NOMO-1 treated with DMSO at 0.1 percent for 48 hours (cell line): ENCODE data around the gene NQO2.
"Not testable (repeated sequence)": the region's sequence is repeated elsewhere in the genome, so short reads cannot be mapped to it uniquely, and the experiment has no call there.

ENCODE experiments used
- DNase-seq: peaks from one replicate; lab custom pipeline; 2025; ENCODE audit not compliant: unreplicated experiment; lab: John Stamatoyannopoulos, UW

The NQO2 gene

DNA sequence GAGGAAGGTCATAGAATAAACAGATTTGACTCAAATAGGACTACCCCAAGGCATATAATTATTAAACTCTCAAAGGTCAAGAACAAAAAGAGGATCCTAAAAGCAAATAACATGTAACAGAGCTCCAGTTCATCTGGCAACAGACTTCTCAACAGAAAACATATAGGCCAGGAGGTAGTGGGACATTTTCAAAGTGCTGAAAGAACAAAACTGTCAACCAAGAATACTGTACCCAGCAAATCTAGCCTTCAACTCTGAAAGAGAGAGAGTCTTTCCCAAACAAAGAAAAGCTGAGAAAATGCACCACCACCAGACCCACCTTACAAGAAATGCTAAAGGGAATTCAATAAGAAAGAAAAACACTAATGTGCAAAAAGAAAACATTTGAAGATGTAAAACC, 11.9 kb downstream of the NQO2 start:
- no peak for DNase-seq

DNA sequence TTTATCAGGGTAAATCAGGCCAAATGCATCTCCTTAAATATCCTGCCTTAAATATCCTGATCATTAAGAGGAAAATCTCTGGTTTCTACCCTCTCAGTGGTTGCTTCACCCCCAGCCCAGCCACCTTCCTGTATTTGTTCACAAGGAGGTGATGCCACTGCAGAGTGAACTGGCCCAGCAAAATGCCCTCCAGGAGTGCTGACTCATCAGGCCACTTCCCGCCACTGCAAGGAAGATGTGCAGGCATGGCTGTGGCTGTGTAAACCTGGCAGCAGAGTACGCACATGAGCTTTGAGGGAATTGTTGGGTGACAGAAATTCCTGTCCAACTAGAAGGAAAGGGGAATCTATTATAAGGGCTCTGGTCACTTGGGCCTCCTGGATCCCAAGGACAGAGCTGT, 13.8 kb downstream of the NQO2 start:
- DNase-seq, result peak; percentile 77

- no peak for DNase-seq
These were observed 14.4 kb downstream of the NQO2 start for GRCh38 chr6:3013901-3014674.

- no peak for DNase-seq
These were observed 15.0 kb downstream of the NQO2 start for GRCh38 chr6:3014675-3015066.

- DNase-seq, result no peak
These were observed 15.4 kb downstream of the NQO2 start for GRCh38 chr6:3015144-3015543.

- DNase-seq, result no peak
These were observed 17.0 kb downstream of the NQO2 start for GRCh38 chr6:3016473-3017280.

DNA sequence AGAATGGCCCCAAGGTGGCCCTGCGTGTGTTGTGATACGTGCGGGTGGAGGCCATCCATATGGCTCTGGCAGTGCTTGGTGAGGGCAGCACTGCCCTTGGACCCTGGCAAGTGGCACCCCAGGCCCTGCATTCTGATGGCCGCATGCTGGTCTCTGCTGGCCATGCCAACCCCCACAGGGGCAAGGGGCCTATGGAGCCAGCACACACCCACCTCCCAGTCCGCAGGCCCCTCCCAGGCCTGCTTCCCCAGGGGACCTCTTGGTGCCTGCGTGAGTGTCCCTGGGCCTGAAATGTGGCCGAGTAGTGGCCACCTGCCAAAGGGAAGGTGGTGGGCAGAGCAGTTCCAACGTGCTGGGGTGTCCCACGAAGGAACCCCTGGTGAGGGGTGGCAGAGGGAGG, 17.6 kb downstream of the NQO2 start:
- no peak for DNase-seq

DNA sequence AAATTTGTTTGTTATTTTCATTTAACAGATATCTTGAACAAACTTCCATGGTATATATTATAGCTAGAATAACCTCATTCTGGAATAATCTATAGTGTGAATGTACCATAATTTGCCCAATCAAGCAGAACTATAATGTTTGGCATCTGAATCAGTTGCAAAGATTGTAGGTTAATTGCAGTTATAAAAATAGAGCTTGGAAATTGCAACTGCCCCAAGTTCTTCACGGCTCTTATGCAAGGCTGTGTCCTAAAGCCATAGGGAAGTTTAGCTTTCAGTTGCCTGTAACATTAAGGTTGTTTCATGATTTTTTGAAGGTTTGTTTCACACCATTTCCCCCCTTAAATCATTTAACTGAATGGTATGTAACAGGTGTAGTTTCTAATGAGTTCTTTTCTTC, 19.4 kb downstream of the NQO2 start:
- DNase-seq, result peak; percentile 50

GRCh38 chr6:3019749-3020320, 20.1 kb downstream of the NQO2 start:
- DNase-seq, result no peak

DNA sequence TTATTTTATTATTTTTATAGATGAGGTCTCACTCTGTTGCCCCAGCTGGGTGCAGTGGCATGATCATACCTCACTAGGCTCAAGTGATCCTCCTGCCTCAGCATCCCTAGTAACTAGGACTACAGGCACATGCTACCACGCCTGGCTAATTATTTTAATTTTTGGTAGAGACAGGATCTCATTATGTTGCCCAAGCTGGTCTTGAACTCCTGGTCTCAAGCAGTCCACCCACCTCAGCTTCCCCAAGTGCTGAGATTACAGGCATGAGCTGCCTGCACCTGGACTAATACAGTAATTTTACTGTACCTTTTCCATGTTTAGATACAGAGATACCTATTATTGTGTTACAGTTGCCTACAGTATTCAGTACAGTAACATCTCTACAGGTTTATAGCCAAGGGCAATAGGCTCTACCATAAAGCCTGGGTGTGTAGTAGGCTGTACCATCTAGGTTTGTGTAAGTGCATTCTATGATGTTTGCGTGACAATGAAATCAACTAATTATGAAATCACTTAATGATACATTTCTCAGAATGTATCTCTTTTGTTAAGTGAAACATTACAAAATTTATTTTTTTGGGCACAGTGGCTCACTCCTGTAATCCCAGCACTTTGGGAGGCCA, 21.4 kb downstream of the NQO2 start:
- not testable (repeated sequence) for DNase-seq

GRCh38 chr6:3022765-3023662, 23.3 kb downstream of the NQO2 start:
- DNase-seq, result no peak

DNA sequence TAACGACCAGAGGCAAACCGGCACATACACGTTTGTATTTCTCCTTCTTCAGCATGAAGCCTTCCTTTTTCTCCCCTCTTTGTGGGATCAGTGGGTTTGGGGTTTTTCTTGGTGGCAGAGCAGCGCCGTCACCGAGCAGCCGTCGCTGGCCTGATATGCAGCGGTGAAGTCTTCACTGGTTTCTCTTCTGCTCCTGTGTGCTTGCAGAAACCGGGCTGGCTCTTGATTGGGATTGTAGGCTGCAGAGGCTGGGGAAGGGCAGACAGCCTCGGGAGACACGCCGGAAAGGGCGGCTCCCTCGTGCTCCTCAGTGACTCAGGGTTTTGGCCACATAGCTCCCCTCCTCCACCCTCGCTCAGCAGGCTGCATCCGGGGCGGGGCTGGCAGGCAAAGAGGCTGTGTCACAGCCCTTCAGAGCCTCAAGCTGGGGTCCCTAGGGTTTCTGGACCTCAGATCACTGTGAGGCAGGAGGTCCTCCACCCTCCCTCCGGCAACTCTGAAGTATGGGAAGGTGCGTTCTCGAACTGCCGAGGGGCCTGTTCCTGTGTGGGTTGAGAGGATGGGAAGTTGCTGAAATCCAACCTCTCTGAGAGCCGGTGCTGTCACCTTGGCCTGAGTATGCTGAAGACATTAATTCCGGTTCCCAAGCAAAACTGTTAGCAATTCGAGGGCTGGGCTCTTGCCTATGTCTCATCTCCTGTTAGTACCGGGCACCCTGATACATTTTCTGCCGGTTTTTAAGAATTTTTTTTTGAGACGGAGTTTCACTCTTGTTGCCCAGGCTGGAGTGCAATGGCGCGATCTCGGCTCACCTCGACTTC, 24.2 kb downstream of the NQO2 start:
- peak; percentile 96 for DNase-seq

DNA sequence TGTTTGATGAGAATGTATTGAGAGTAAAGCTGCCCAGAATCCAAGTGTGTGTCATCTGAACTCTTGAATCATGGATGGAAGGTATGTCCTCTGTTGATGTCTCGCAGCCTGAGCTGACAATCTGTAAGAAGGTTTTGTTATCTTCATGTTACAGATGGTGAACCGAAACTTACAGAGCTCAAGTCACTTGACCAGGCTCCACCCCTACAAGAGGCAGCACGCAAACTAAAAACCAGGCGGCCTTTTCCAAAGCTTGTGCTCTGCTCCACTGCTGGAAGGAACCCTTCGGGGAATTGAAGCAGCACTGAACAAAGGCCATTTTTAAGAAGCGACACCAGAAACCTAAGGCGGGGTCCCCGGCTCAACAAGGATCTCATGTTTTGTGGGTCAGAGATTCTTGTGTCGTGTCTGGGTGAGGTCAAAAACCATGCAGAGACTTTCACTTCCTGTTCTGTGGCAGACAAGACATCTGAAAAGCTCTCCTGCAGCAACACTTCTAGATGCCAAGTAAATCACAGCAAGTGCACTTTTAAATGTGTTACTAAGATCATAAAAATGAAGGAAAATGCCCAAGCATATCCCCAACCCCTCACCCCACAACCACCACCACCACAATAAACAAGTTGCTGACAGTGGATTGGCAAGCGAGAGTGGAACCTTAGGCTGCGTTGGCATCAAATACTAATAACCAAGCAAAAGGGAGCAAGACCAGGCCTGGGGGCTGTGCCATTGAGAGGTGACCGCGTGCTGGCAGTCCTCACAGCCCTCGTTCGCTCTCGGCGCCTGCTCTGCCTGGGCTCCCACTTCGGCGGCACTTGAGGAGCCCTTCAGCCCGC, 27.3 kb downstream of the NQO2 start:
- peak; percentile 91 for DNase-seq

GRCh38 chr6:3028156-3028555, 28.5 kb downstream of the NQO2 start:
- not testable (repeated sequence) for DNase-seq

DNA sequence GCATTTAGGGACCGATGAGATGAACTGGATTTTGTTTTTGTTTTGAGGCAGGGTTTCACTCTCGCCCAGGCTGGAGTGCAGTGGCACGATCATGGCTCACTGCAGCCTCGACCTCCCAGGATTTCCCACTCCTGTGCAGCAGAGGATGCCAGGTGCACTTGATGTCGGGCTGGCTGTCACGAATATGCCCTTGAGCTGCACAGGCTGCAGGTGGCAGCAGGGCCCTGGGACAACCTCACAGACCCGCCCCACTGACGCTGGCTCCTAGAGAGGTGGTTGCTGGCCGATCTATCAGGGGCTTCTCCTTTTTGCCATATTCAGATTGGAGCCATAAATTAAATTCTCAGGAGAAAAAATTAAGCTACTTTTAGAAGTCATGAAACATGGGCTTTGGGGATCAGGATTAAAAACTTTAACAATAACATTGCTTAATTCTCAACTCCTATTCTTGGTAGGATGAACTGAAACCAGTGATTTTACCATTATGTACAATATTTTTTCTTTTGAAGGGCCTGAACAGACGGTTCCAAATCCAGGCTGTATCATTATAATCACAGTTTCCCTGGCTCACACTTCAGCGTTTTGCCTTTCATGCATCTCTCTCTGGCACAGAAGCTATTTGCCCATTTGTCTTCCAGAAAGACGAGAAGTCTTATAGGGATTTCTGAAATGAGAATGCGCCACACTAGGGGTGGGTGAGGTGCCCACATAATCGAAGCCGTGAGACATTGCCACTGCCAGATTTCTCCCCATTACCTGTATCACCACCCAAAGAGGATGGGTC, 32.4 kb downstream of the NQO2 start:
- DNase-seq, result no peak

GRCh38 chr6:3032986-3033385, 33.3 kb downstream of the NQO2 start:
- DNase-seq, result no peak

- no peak for DNase-seq
These were observed 34.0 kb downstream of the NQO2 start for GRCh38 chr6:3033652-3034051.

GRCh38 chr6:3035397-3035796, 35.7 kb downstream of the NQO2 start:
- no peak for DNase-seq
